DOHH2 (cell line): ENCODE measurements around the gene HYDIN.

Experiments
- H3F3A ChIP-seq: fragments of 200-600 bp; sonication (generic), shearing (Covaris generic); 2 replicates; pipeline ENCODE4 v1.6.0; 2016; ENCODE audit warnings: antibody characterized with exemption, mild to moderate bottlenecking; ENCODE audit not compliant: control insufficient read depth, insufficient read depth
- H3K27ac ChIP-seq: fragments of 200-600 bp; sonication (generic); 2 replicates; pipeline ENCODE4 v1.5.1; 2014; ENCODE audit warnings: low read depth, mild to moderate bottlenecking, low read length, moderate library complexity
- H3K27me3 ChIP-seq: fragments of 200-600 bp; sonication (generic); 2 replicates; pipeline ENCODE4 v1.6.1; 2014; ENCODE audit warnings: mild to moderate bottlenecking, low read length, mixed read lengths; ENCODE audit not compliant: control insufficient read depth
- H3K36me3 ChIP-seq: fragments of 200-600 bp; sonication (generic); 2 replicates; pipeline ENCODE4 v1.6.1; 2014; ENCODE audit warnings: mild to moderate bottlenecking, low read length, moderate library complexity, mixed read lengths; ENCODE audit not compliant: control insufficient read depth
- H3K4me1 ChIP-seq: fragments of 200-600 bp; sonication (generic); 2 replicates; pipeline ENCODE4 v1.6.1; 2014; ENCODE audit warnings: mild to moderate bottlenecking, low read length, mixed read lengths; ENCODE audit not compliant: control insufficient read depth
- H3K4me2 ChIP-seq: fragments of 200-600 bp; sonication (generic); 2 replicates; pipeline ENCODE4 v1.6.0; 2014; ENCODE audit warnings: mild to moderate bottlenecking, low read length, moderate library complexity
- H3K4me3 ChIP-seq: fragments of 200-600 bp; sonication (generic); 2 replicates; pipeline ENCODE4 v1.5.1; 2014; ENCODE audit warnings: mild to moderate bottlenecking, low read length, mixed read lengths
- H3K79me2 ChIP-seq: fragments of 200-600 bp; sonication (generic); 2 replicates; pipeline ENCODE4 v1.6.1; 2014; ENCODE audit warnings: mild to moderate bottlenecking, low read length, mixed read lengths; ENCODE audit not compliant: control insufficient read depth
- H3K9me2 ChIP-seq: fragments of 200-600 bp; sonication (generic); replicated peaks from 2 replicates; pipeline ENCODE4 v1.6.1; 2014; ENCODE audit warnings: mild to moderate bottlenecking, low read length, mixed read lengths; ENCODE audit not compliant: control insufficient read depth
- H3K9me3 ChIP-seq: fragments of 200-600 bp; sonication (generic); 2 replicates; pipeline ENCODE4 v1.6.1; 2014; ENCODE audit warnings: antibody characterized with exemption, low read length, mixed read lengths; ENCODE audit not compliant: control insufficient read depth, insufficient read depth
- H4K20me1 ChIP-seq: fragments of 200-600 bp; sonication (generic); 2 replicates; pipeline ENCODE4 v1.6.0; 2014; ENCODE audit warnings: low read depth, mild to moderate bottlenecking, antibody characterized with exemption, low read length, moderate library complexity; ENCODE audit not compliant: control insufficient read depth, insufficient read depth
- EZH2phosphoT487 ChIP-seq: fragments of 200-600 bp; sonication (generic); IDR thresholded peaks from 2 replicates; pipeline ENCODE4 v1.6.1; 2017; ENCODE audit warnings: borderline replicate concordance, mild to moderate bottlenecking, antibody characterized with exemption, low read length, moderate library complexity, mixed read lengths
- TF ChIP-seq, protein P1 (sequence below): fragments of 200-600 bp; sonication (generic); IDR thresholded peaks from one replicate; pipeline ENCODE4 v1.5.1; 2014; ENCODE audit warnings: antibody characterized with exemption, mild to moderate bottlenecking, low read depth, low read length; ENCODE audit not compliant: poor library complexity, severe bottlenecking

The HYDIN gene

GRCh38 chr16:71242601-71243000 is 12.1 kb upstream of the HYDIN start:
- Histone ChIP-seq H3K27ac (no peak overlapping the region), H3K9me2 (no peaks in the 10 kb centered on the region), H4K20me1 (no peaks in the 10 kb centered on the region), H3K4me2 (no peak overlapping the region), H3K4me3 (no peak overlapping the region), H3K36me3 (no peaks in the 10 kb centered on the region), H3K79me2 (no peaks in the 10 kb centered on the region), H3K27me3 (no peaks in the 10 kb centered on the region), H3K4me1 (no peaks in the 10 kb centered on the region), H3K9me3 (no peaks in the 10 kb centered on the region), H3F3A (no peaks in the 10 kb centered on the region)
- TF ChIP-seq, protein P1, sequence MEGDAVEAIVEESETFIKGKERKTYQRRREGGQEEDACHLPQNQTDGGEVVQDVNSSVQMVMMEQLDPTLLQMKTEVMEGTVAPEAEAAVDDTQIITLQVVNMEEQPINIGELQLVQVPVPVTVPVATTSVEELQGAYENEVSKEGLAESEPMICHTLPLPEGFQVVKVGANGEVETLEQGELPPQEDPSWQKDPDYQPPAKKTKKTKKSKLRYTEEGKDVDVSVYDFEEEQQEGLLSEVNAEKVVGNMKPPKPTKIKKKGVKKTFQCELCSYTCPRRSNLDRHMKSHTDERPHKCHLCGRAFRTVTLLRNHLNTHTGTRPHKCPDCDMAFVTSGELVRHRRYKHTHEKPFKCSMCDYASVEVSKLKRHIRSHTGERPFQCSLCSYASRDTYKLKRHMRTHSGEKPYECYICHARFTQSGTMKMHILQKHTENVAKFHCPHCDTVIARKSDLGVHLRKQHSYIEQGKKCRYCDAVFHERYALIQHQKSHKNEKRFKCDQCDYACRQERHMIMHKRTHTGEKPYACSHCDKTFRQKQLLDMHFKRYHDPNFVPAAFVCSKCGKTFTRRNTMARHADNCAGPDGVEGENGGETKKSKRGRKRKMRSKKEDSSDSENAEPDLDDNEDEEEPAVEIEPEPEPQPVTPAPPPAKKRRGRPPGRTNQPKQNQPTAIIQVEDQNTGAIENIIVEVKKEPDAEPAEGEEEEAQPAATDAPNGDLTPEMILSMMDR, result no peak
- no peak for TF ChIP-seq EZH2phosphoT487

GRCh38 chr16:71242036-71242435 is 11.5 kb upstream of the HYDIN start:
- Histone ChIP-seq H3F3A (no peaks in the 10 kb centered on the region), H3K9me2 (no peaks in the 10 kb centered on the region), H3K4me1 (no peaks in the 10 kb centered on the region), H4K20me1 (no peaks in the 10 kb centered on the region), H3K27ac (no peak overlapping the region), H3K36me3 (no peaks in the 10 kb centered on the region), H3K79me2 (no peaks in the 10 kb centered on the region), H3K4me3 (no peak overlapping the region), H3K27me3 (no peaks in the 10 kb centered on the region), H3K4me2 (no peak overlapping the region), H3K9me3 (no peaks in the 10 kb centered on the region)
- TF ChIP-seq, protein P1, result no peak
- TF ChIP-seq EZH2phosphoT487, result no peak

- H3K36me3 ChIP-seq, result no peaks in the 10 kb centered on the region
- TF ChIP-seq, protein P1, result no peak
- no peak for TF ChIP-seq EZH2phosphoT487
- no peaks in the 10 kb centered on the region for H3K27me3 ChIP-seq
- no peaks in the 10 kb centered on the region for H3K4me1 ChIP-seq
- no peaks in the 10 kb centered on the region for H3K9me2 ChIP-seq
- peaks cover 17% of the 10 kb centered on the region for H3K9me3 ChIP-seq
- no peaks in the 10 kb centered on the region for H3K79me2 ChIP-seq
- no peaks in the 10 kb centered on the region for H3F3A ChIP-seq
- no peak overlapping the region for H3K27ac ChIP-seq
- H3K4me2 ChIP-seq, result no peak overlapping the region
- no peaks in the 10 kb centered on the region for H4K20me1 ChIP-seq
- no peak overlapping the region for H3K4me3 ChIP-seq
Observed at GRCh38 chr16:71229344-71229743, 1.2 kb downstream of the HYDIN start.
